ENCODE data around the gene TRPM7.

Gene TRPM7

GRCh38 chr15:50707878-50708427 lies 21.4 kb upstream of the TRPM7 start:
- Histone ChIP-seq H3K9me2 (replicated peaks; ENCODE audit: control insufficient read depth, low read length) (no peaks in the 10 kb centered on the region), H3K4me1 (ENCODE audit: control insufficient read depth, low read length) (peaks cover 66% of the 10 kb centered on the region), H3K27me3 (ENCODE audit: control insufficient read depth, low read length) (no peaks in the 10 kb centered on the region), H3K36me3 (ENCODE audit: control insufficient read depth, low read length) (peaks cover 3% of the 10 kb centered on the region), H4K20me1 (ENCODE audit: control insufficient read depth, insufficient read depth, low read depth, low read length) (no peaks in the 10 kb centered on the region), H3K4me2 (ENCODE audit: low read length) (peak overlapping the region; percentile 47), H3K4me3 (ENCODE audit: low read length) (peak overlapping the region; percentile 37), H3F3A (ENCODE audit: control insufficient read depth, insufficient read depth) (peaks cover 19% of the 10 kb centered on the region; the same call in 1 of the 2 replicates), H3K79me2 (ENCODE audit: control insufficient read depth, low read length) (no peaks in the 10 kb centered on the region), H3K9me3 (ENCODE audit: control insufficient read depth, insufficient read depth, low read length) (no peaks in the 10 kb centered on the region), H3K27ac (ENCODE audit: low read depth, low read length) (peak overlapping the region; percentile 84)
- TF ChIP-seq, protein P1, sequence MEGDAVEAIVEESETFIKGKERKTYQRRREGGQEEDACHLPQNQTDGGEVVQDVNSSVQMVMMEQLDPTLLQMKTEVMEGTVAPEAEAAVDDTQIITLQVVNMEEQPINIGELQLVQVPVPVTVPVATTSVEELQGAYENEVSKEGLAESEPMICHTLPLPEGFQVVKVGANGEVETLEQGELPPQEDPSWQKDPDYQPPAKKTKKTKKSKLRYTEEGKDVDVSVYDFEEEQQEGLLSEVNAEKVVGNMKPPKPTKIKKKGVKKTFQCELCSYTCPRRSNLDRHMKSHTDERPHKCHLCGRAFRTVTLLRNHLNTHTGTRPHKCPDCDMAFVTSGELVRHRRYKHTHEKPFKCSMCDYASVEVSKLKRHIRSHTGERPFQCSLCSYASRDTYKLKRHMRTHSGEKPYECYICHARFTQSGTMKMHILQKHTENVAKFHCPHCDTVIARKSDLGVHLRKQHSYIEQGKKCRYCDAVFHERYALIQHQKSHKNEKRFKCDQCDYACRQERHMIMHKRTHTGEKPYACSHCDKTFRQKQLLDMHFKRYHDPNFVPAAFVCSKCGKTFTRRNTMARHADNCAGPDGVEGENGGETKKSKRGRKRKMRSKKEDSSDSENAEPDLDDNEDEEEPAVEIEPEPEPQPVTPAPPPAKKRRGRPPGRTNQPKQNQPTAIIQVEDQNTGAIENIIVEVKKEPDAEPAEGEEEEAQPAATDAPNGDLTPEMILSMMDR (IDR thresholded peaks at IDR 0.05; ENCODE audit: low read depth, low read length, poor library complexity, severe bottlenecking): no peak
- no peak for TF ChIP-seq EZH2phosphoT487 (IDR thresholded peaks at IDR 0.05; ENCODE audit: borderline replicate concordance, low read length)

- H3F3A ChIP-seq (ENCODE audit: control insufficient read depth, insufficient read depth): peaks cover 13% of the 10 kb centered on the region; the same call in 1 of the 2 replicates
- H3K4me2 ChIP-seq (ENCODE audit: low read length): no peak overlapping the region
- no peaks in the 10 kb centered on the region for H3K79me2 ChIP-seq (ENCODE audit: control insufficient read depth, low read length)
- H3K27me3 ChIP-seq (ENCODE audit: control insufficient read depth, low read length): no peaks in the 10 kb centered on the region
- no peak for TF ChIP-seq EZH2phosphoT487 (IDR thresholded peaks at IDR 0.05; ENCODE audit: borderline replicate concordance, low read length)
- TF ChIP-seq, protein P1 (IDR thresholded peaks at IDR 0.05; ENCODE audit: low read depth, low read length, poor library complexity, severe bottlenecking): no peak
- H3K4me3 ChIP-seq (ENCODE audit: low read length): no peak overlapping the region
- H3K9me2 ChIP-seq (replicated peaks; ENCODE audit: control insufficient read depth, low read length): no peaks in the 10 kb centered on the region
- H4K20me1 ChIP-seq (ENCODE audit: control insufficient read depth, insufficient read depth, low read depth, low read length): no peaks in the 10 kb centered on the region
- H3K9me3 ChIP-seq (ENCODE audit: control insufficient read depth, insufficient read depth, low read length): no peaks in the 10 kb centered on the region
- H3K36me3 ChIP-seq (ENCODE audit: control insufficient read depth, low read length): peaks cover 1% of the 10 kb centered on the region
- peaks cover 27% of the 10 kb centered on the region for H3K4me1 ChIP-seq (ENCODE audit: control insufficient read depth, low read length)
- no peak overlapping the region for H3K27ac ChIP-seq (ENCODE audit: low read depth, low read length)
Observed at GRCh38 chr15:50702762-50703334, 16.3 kb upstream of the TRPM7 start.

DNA sequence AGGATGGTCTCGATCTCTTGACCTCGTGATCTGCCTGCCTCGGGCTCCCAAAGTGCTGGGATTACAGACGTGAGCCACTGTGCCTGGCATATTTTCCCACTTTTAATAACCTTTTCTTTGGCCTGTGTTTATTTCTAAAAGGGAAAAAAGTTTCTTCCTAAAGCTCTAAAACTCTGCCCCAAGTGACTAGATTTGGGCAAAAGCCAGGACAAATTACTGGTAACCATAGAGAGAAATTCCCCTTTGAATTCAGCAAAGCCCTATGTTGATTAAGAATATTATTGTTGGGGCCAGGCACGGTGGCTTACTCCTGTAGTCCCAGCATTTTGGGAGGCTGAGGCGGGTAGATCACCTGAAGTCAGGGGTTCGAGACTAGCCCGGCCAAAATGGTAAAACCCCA lies 11.5 kb upstream of the TRPM7 start:
- Histone ChIP-seq H3K4me3 (ENCODE audit: low read length) (no peak overlapping the region), H3K9me2 (replicated peaks; ENCODE audit: control insufficient read depth, low read length) (no peaks in the 10 kb centered on the region), H3F3A (ENCODE audit: control insufficient read depth, insufficient read depth) (no peaks in the 10 kb centered on the region), H3K4me1 (ENCODE audit: control insufficient read depth, low read length) (0 out of 2 replicates have a peak, but pooled peaks cover 5% of the 10 kb centered on the region), H3K27ac (ENCODE audit: low read depth, low read length) (no peak overlapping the region), H3K79me2 (ENCODE audit: control insufficient read depth, low read length) (no peaks in the 10 kb centered on the region), H3K4me2 (ENCODE audit: low read length) (no peak overlapping the region), H4K20me1 (ENCODE audit: control insufficient read depth, insufficient read depth, low read depth, low read length) (no peaks in the 10 kb centered on the region), H3K27me3 (ENCODE audit: control insufficient read depth, low read length) (no peaks in the 10 kb centered on the region), H3K9me3 (ENCODE audit: control insufficient read depth, insufficient read depth, low read length) (no peaks in the 10 kb centered on the region), H3K36me3 (ENCODE audit: control insufficient read depth, low read length) (no peaks in the 10 kb centered on the region)
- TF ChIP-seq EZH2phosphoT487 (IDR thresholded peaks at IDR 0.05; ENCODE audit: borderline replicate concordance, low read length): no peak
- TF ChIP-seq, protein P1 (IDR thresholded peaks at IDR 0.05; ENCODE audit: low read depth, low read length, poor library complexity, severe bottlenecking): no peak
